ENCODE data around the gene RPS23.

GRCh38 chr5:82309091-82309531, 31.0 kb upstream of the RPS23 start:
- no peak for TF ChIP-seq CTCF (IDR thresholded peaks at IDR 0.05)
- TF ChIP-seq EZH2 (IDR thresholded peaks at IDR 0.05): no peak

Data from neural progenitor cell (in vitro differentiated cells).